T47D (cell line): ENCODE measurements around the gene NGFR.

ENCODE experiments used
- DNase-seq, 2 experiments: peaks; one replicate each; pipeline versions ENCODE4 v3.0.0 to v3.0.0-alpha.2; 2011 to 2012; ENCODE audit warnings: low read depth in 1 of 2, low spot score in 1 of 2
- JUND ChIP-seq: IDR thresholded peaks from 2 replicates; pipeline ENCODE4 v1.6.1; 2012; ENCODE audit warnings: low read depth
- in situ Hi-C: cut with HindIII; loops from 2 replicates; pipeline ENCODE4 v1.10.0; 2016; ENCODE audit warnings: low sequenced_read_pairs, low pct_unique_long_range_greater_than_20kb

NGFR gene

GRCh38 chr17:49508061-49508865 is 13.2 kb downstream of the NGFR start:
- in situ Hi-C loops, result no loop called here
- peak; percentile 81 to 83 for DNase-seq

GRCh38 chr17:49508866-49509587 is 13.9 kb downstream of the NGFR start:
- no peak for DNase-seq
- TF ChIP-seq JUND, result no peak
- in situ Hi-C loops, result no loop called here

More at GRCh38 chr17:49508061-49508865, 13.2 kb downstream of the NGFR start:
- no peak for TF ChIP-seq JUND

GRCh38 chr17:49509588-49509917 is 14.5 kb downstream of the NGFR start:
- DNase-seq, result no peak
- no peak for TF ChIP-seq JUND
- in situ Hi-C loops, result no loop called here

GRCh38 chr17:49510059-49510719 is 15.1 kb downstream of the NGFR start:
- TF ChIP-seq JUND, result no peak
- no peak for DNase-seq
- in situ Hi-C loops, result no loop called here

- in situ Hi-C loops, result no loop called here
- no peak for DNase-seq
- TF ChIP-seq JUND, result no peak
Measured at GRCh38 chr17:49510720-49511110, 15.6 kb downstream of the NGFR start.

GRCh38 chr17:49511810-49512209 is 16.7 kb downstream of the NGFR start:
- TF ChIP-seq JUND, result no peak
- in situ Hi-C loops, result no loop called here
- DNase-seq, result no peak

- in situ Hi-C loops, result no loop called here
- TF ChIP-seq JUND, result no peak
- DNase-seq, result no peak
Measured at GRCh38 chr17:49512296-49513043, 17.4 kb downstream of the NGFR start.

- in situ Hi-C loops, result no loop called here
- no peak for TF ChIP-seq JUND
- DNase-seq, result no peak
Measured at GRCh38 chr17:49513044-49513395, 17.9 kb downstream of the NGFR start.

GRCh38 chr17:49513641-49514040 is 18.5 kb downstream of the NGFR start:
- in situ Hi-C loops, result no loop called here
- no peak for TF ChIP-seq JUND
- no peak for DNase-seq

- in situ Hi-C loops, result no loop called here
- TF ChIP-seq JUND, result no peak
- DNase-seq, result peak; percentile 42 to 56
Measured at GRCh38 chr17:49514071-49514721, 19.1 kb downstream of the NGFR start.

GRCh38 chr17:49515196-49515770 is 20.2 kb downstream of the NGFR start:
- in situ Hi-C loops, result no loop called here
- DNase-seq, result peak; percentile 83 to 86
- TF ChIP-seq JUND, result no peak

GRCh38 chr17:49516180-49516579 is 21.1 kb downstream of the NGFR start:
- in situ Hi-C loops, result no loop called here
- no peak for DNase-seq

More at GRCh38 chr17:49516180-49516579, 21.1 kb downstream of the NGFR start:
- no peak for TF ChIP-seq JUND
